Measurements from ENCODE around the gene MED22. TPM values are rescaled to one million over a fixed set of nuclear protein-coding genes. Genes with fewer than 3 reads are reported as not detected.

The MED22 gene
- total and polyA plus RNA-seq, 8 donors: 21.8 to 29.2 (median 26.3) TPM

GRCh38 chr9:133371261-133371711 lies 23.4 kb upstream of the MED22 start:
- H3K4me1 ChIP-seq: peaks cover 34 to 81% of the 10 kb centered on the region in 2 donors
- intact Hi-C loops (cut with DNase I): no loop called here
- DNase-seq: no peak
- no peak overlapping the region for H3K4me3 ChIP-seq
- no peaks in the 10 kb centered on the region for H3K27me3 ChIP-seq
- TF ChIP-seq CTCF (IDR thresholded peaks at IDR 0.05): no peak
- peaks cover 0 to 58% of the 10 kb centered on the region in 2 donors for H3K36me3 ChIP-seq
- H3K27ac ChIP-seq: peak overlapping the region; percentile 41 to 44
- H3K9me3 ChIP-seq: no peaks in the 10 kb centered on the region
- no peak for ATAC-seq

GRCh38 chr9:133370685-133371084 lies 22.8 kb upstream of the MED22 start:
- DNase-seq: no peak
- H3K4me1 ChIP-seq: peaks cover 34 to 81% of the 10 kb centered on the region in 2 donors
- H3K27ac ChIP-seq: peak overlapping the region; percentile 41 to 44

DNA sequence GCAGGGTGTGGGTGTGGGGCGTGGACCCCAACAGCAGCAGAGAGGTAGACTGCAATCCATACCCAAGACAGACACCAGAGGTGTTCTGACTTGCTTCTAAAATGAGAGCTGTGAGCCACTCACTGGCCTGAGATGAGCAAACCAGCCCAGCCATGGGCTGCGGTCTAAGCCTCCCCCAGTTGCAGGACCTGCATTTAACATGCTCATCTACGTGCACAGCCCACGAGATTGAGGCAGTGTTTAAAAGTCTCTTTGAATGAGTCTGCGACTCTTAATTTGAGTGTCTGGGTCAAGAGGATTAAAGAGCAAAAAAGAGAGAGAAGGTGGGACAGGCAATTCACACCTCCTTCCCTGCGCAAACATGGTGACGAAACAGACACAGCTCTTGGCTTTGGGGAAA lies 22.0 kb upstream of the MED22 start:
- no peaks in the 10 kb centered on the region for H3K9me3 ChIP-seq
- intact Hi-C loops (cut with DNase I): no loop called here
- H3K4me1 ChIP-seq: peaks cover 34 to 80% of the 10 kb centered on the region in 2 donors
- peaks cover 0 to 72% of the 10 kb centered on the region in 2 donors for H3K36me3 ChIP-seq
- no peak overlapping the region for H3K4me3 ChIP-seq
- DNase-seq (peak in 1 of 4 donors; percentile 36), ATAC-seq (peak; percentile 71)
- TF ChIP-seq CTCF (IDR thresholded peaks at IDR 0.05): no peak
- no peaks in the 10 kb centered on the region for H3K27me3 ChIP-seq
- H3K27ac ChIP-seq: peak overlapping the region; percentile 16 to 44

More at GRCh38 chr9:133370685-133371084, 22.8 kb upstream of the MED22 start:
- ATAC-seq: peak; percentile 14
- intact Hi-C loops (cut with DNase I): no loop called here
- H3K27me3 ChIP-seq: no peaks in the 10 kb centered on the region
- no peaks in the 10 kb centered on the region for H3K9me3 ChIP-seq
- H3K36me3 ChIP-seq: peaks cover 0 to 64% of the 10 kb centered on the region in 2 donors
- TF ChIP-seq CTCF (IDR thresholded peaks at IDR 0.05): no peak
- H3K4me3 ChIP-seq: no peak overlapping the region

DNA sequence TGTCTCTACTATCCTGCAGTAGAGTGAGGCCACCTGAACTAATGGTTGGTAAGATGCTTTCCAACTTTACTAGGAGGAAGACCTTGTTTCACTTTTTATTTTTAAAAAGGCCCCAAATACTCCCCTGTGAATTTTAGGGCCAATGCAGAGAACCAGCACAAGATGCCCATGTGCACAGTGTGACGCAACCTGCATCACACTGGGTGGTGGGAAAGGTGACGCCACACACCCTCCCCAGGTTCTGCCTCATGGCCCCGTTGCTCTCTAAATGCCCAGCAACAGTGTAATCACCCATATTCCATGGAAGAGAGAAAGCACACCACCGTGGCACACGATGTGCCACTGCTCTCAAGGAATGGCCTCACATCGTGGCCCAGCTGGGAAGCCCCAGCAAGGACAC lies 21.5 kb upstream of the MED22 start:
- H3K9me3 ChIP-seq: no peaks in the 10 kb centered on the region
- intact Hi-C loops (cut with DNase I): no loop called here
- peak overlapping the region; percentile 16 to 44 for H3K27ac ChIP-seq
- no peaks in the 10 kb centered on the region for H3K27me3 ChIP-seq
- no peak overlapping the region for H3K4me3 ChIP-seq
- no peak for DNase-seq
- peaks cover 0 to 77% of the 10 kb centered on the region in 2 donors for H3K36me3 ChIP-seq
- TF ChIP-seq CTCF (IDR thresholded peaks at IDR 0.05): no peak
- peak; percentile 4 for ATAC-seq
- H3K4me1 ChIP-seq: peaks cover 34 to 76% of the 10 kb centered on the region in 2 donors

- Histone ChIP-seq H3K4me3 (no peak overlapping the region), H3K36me3 (peaks cover 0 to 83% of the 10 kb centered on the region in 2 donors), H3K9me3 (no peaks in the 10 kb centered on the region), H3K4me1 (peaks cover 34 to 65% of the 10 kb centered on the region in 2 donors), H3K27me3 (no peaks in the 10 kb centered on the region), H3K27ac (no peak overlapping the region)
- no peak for ATAC-seq
- DNase-seq: peak in 1 of 4 donors; percentile 48
- no peak for TF ChIP-seq CTCF (IDR thresholded peaks at IDR 0.05)
- intact Hi-C loops (cut with DNase I): no loop called here
Measured at GRCh38 chr9:133368249-133368881, 20.4 kb upstream of the MED22 start.
